Type B pancreatic cell (in vitro differentiated cells): ENCODE data around the gene VPS52. TPM values are rescaled to one million over a fixed set of nuclear protein-coding genes. Genes with fewer than 3 reads are reported as not detected.
A peak's percentile ranks its signal among the peaks of the same experiment; 100 is the strongest.

Experiments used
- DNase-seq: peaks from one replicate; pipeline ENCODE4 v3.0.0; 2021; ENCODE audit warnings: mixed read lengths; ENCODE audit not compliant: unreplicated experiment; ENCODE audit errors: extremely low spot score
- H3K27ac Mint-ChIP-seq: 2 replicates; pipeline ENCODE4 v1.8.0; 2021; ENCODE audit warnings: mild to moderate bottlenecking, mixed read lengths
- H3K27me3 Mint-ChIP-seq: 2 replicates; pipeline ENCODE4 v1.8.0; 2021; ENCODE audit warnings: mixed read lengths
- H3K36me3 Mint-ChIP-seq: 2 replicates; pipeline ENCODE4 v1.8.0; 2021; ENCODE audit warnings: mixed read lengths
- H3K4me1 Mint-ChIP-seq: one replicate; pipeline ENCODE4 v1.8.0; 2021; ENCODE audit warnings: mixed read lengths; ENCODE audit not compliant: unreplicated experiment
- H3K4me3 Mint-ChIP-seq: 2 replicates; pipeline ENCODE4 v1.8.0; 2021; ENCODE audit warnings: mild to moderate bottlenecking, mixed read lengths
- H3K9me3 Mint-ChIP-seq: 2 replicates; pipeline ENCODE4 v1.8.0; 2021; ENCODE audit warnings: mixed read lengths
- total RNA-seq: library from RNA; stranded (reverse); gene quantifications from 2 replicates; pipeline ENCODE4 v1.2.1, GENCODE V29; 2021; ENCODE audit warnings: low replicate concordance
- TF ChIP-seq, protein P1 (sequence below): fragments of 200-600 bp; sonication (generic); conservative IDR thresholded peaks from 2 replicates; pipeline ENCODE4 v1.5.0; 2021; ENCODE audit warnings: antibody characterized with exemption, mild to moderate bottlenecking

Gene VPS52
- total RNA-seq, 1 donor from 2014 or later, result 62.4 TPM

DNA sequence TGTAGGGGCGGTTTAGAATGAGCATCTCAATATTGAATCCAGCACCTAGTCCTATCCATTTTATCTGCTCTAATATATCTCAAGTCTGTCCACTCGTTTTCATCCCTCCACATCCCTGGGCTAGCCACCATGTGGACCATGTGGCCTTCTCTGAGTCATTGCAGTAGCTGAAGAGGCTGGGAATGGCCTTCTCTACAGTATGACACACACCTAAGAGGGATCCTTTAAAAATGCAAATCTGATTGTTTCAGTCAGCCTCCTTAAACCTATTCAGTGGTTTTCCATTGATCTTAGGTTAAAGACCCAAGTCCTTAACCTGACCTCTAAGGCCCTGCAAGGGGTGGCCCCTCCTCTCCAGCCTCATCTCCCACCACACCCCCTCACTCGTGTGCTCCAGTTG lies 54.0 kb downstream of the VPS52 start:
- Mint-ChIP-seq H3K4me3 (no peak overlapping the region), H3K4me1 (peaks cover 7% of the 10 kb centered on the region), H3K27me3 (peaks cover 44% of the 10 kb centered on the region), H3K9me3 (no peaks in the 10 kb centered on the region), H3K27ac (no peak overlapping the region), H3K36me3 (no peaks in the 10 kb centered on the region)
- TF ChIP-seq, protein P1, sequence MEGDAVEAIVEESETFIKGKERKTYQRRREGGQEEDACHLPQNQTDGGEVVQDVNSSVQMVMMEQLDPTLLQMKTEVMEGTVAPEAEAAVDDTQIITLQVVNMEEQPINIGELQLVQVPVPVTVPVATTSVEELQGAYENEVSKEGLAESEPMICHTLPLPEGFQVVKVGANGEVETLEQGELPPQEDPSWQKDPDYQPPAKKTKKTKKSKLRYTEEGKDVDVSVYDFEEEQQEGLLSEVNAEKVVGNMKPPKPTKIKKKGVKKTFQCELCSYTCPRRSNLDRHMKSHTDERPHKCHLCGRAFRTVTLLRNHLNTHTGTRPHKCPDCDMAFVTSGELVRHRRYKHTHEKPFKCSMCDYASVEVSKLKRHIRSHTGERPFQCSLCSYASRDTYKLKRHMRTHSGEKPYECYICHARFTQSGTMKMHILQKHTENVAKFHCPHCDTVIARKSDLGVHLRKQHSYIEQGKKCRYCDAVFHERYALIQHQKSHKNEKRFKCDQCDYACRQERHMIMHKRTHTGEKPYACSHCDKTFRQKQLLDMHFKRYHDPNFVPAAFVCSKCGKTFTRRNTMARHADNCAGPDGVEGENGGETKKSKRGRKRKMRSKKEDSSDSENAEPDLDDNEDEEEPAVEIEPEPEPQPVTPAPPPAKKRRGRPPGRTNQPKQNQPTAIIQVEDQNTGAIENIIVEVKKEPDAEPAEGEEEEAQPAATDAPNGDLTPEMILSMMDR, result no peak
- no peak for DNase-seq

DNA sequence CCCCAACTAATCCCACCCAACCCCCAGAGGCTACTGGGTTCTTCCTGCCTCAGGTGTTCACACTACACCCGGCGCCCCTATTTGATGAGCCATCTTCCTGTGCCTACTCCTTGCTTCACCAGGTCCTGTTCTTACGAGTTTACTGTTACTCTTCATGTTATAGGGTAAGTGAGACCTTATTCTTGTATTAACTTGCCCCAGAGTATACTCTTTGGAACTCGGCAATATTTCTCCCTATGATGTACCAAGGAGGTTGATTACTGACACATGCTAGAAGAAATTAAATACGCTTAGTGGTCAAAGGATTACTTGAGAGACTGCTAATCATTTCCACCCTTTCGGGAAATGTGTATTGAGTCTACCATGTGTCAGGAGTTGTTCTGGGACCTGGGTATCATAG lies 54.4 kb downstream of the VPS52 start:
- DNase-seq, result no peak
- H3K36me3 Mint-ChIP-seq, result no peaks in the 10 kb centered on the region
- peaks cover 43% of the 10 kb centered on the region for H3K27me3 Mint-ChIP-seq
- H3K9me3 Mint-ChIP-seq, result no peaks in the 10 kb centered on the region
- no peak overlapping the region for H3K4me3 Mint-ChIP-seq
- H3K27ac Mint-ChIP-seq, result no peak overlapping the region
- TF ChIP-seq, protein P1, result no peak
- peaks cover 11% of the 10 kb centered on the region for H3K4me1 Mint-ChIP-seq

DNA sequence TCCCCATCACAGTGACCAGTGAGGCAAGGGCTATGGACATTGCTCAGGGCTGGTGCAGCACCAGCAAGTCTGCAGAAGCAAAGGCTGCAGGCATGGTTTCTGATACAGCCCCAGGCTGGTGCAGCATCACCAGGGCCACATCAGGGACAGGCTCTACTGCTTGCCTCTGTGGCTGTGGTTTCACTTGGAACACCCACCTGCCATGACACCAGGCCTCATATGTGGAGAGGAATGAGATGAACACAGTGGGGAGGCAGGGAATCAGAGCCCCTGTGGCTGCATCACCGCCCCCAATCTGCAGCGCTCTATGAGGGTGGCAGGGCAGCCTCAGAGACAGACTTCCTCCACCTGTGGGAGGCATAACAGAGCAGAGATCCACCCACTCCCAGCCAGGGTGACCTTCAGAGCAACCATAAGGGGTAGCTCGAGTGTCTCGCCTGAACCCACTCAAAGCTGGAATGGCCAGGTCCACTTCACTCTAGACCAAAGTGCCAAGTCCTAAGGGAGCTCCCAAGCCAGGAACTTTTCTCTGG lies 55.5 kb downstream of the VPS52 start:
- peaks cover 11% of the 10 kb centered on the region for H3K4me1 Mint-ChIP-seq
- TF ChIP-seq, protein P1, result no peak
- no peak overlapping the region for H3K27ac Mint-ChIP-seq
- H3K27me3 Mint-ChIP-seq, result peaks cover 33% of the 10 kb centered on the region
- no peaks in the 10 kb centered on the region for H3K36me3 Mint-ChIP-seq
- no peak for DNase-seq
- H3K4me3 Mint-ChIP-seq, result no peak overlapping the region
- no peaks in the 10 kb centered on the region for H3K9me3 Mint-ChIP-seq

DNA sequence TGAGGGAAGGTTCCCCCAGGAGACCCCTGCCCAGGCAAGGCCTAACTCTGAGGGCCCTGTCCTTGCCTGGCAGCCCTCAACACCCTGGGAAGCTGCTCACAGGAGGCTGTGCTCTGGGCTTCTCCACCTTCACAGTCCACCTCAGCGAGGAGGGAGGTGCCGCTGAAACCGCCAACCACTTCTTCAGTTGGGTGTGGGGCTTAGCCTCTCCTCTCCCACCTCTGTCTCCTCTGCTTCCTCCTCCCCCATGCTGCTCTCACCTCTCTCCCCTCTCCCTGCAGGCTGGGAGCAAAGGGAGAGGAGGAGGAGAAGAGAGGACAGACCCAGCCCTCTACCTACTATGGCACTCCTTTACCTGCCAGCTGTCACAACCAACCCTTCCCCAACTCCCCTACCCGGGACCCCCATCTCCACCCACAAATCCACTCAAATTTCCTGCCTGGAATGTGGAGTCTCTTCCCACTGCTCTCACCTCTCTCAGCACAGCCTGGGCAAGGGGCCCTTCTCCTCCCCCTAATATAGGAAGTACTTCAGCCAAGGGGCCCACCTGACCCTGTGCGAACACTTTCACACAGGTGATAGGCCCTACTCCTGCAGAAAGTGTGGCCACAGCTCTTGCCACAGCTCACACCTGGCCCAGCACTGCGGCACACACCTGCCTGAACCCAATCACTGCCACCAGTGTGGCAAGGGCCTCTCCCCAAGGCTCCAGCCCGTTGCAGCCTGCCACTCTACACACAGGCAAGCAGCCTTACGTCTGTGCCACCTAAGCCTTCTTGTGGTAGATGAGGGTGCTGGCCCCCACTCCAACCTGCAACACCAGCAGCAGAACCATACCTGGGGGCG lies 56.2 kb downstream of the VPS52 start:
- TF ChIP-seq, protein P1, result no peak
- H3K4me1 Mint-ChIP-seq, result peaks cover 13% of the 10 kb centered on the region
- H3K4me3 Mint-ChIP-seq, result peak overlapping the region; percentile 18
- no peak for DNase-seq
- no peaks in the 10 kb centered on the region for H3K9me3 Mint-ChIP-seq
- H3K27me3 Mint-ChIP-seq, result peaks cover 32% of the 10 kb centered on the region
- no peak overlapping the region for H3K27ac Mint-ChIP-seq
- H3K36me3 Mint-ChIP-seq, result peaks cover 3% of the 10 kb centered on the region

DNA sequence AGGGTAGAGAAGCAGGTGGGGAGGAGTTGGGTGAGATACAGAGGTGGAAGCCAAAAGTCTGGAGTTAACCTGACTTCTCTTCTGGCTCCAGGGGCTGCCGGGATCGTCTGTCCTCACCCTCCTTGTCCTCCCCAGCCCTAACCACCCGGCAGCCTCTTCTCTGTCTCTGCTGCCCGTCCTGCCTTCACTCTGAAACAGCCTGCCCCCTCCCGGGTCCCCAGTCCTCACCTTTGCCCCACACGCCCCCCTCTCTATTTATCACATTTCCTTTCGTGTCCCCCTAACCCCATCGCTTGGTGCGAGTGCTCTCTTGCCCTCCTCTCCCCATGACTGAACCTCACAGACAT lies 57.7 kb downstream of the VPS52 start:
- Mint-ChIP-seq H3K4me3 (peak overlapping the region; percentile 92), H3K27me3 (peaks cover 29% of the 10 kb centered on the region), H3K9me3 (no peaks in the 10 kb centered on the region), H3K4me1 (peaks cover 24% of the 10 kb centered on the region), H3K36me3 (peaks cover 8% of the 10 kb centered on the region), H3K27ac (peak overlapping the region; percentile 11)
- TF ChIP-seq, protein P1, result no peak
- no peak for DNase-seq
